NB4 (cell line): ENCODE results near the gene ANO10.

ENCODE experiments used
- MYC ChIP-seq: IDR thresholded peaks from 2 replicates; pipeline ENCODE4 v1.6.1; 2011; ENCODE audit warnings: low read depth, low read length
- POLR2A ChIP-seq: IDR thresholded peaks from 2 replicates; pipeline ENCODE4 v1.6.1; 2011; ENCODE audit warnings: mild to moderate bottlenecking; ENCODE audit not compliant: insufficient read length; ENCODE audit errors: extremely low read depth
- TF ChIP-seq, protein P1 (sequence below): IDR thresholded peaks from one replicate; pipeline ENCODE4 v1.5.1; 2012; ENCODE audit warnings: low read depth, low read length

DNA sequence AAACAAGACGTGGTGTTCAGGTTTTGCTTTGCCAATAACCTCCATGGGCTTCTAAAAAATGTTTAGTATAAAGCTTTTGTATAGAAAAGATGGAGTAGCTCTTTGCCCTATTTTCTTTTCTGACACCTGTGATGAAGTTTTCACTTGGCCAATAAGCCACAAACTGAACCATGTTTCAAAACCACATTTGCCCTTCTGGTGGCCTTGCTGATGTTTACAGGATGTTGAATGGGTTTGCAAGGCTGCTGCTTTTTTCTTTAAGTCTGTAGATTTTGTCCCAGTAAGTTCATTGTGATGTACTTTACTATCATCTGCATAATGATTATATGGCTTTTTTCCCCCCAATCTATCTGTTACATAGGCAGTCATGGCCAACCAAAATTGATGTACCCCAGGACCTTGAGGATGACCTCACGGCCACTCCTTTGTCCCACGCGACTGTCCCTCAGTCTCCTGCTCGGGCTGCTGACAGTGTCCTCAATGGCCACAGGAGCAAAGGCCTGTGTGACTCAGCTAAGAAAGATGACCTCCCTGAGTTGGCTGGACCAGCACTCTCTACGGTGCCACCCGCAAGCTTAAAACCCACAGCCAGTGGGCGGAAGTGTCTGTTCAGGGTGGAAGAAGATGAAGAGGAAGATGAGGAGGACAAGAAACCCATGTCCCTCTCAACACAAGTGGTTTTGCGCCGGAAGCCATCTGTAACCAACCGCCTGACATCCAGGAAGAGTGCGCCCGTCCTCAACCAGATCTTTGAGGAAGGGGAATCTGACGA, 274.6 kb downstream of the ANO10 start:
- TF ChIP-seq, protein P1, sequence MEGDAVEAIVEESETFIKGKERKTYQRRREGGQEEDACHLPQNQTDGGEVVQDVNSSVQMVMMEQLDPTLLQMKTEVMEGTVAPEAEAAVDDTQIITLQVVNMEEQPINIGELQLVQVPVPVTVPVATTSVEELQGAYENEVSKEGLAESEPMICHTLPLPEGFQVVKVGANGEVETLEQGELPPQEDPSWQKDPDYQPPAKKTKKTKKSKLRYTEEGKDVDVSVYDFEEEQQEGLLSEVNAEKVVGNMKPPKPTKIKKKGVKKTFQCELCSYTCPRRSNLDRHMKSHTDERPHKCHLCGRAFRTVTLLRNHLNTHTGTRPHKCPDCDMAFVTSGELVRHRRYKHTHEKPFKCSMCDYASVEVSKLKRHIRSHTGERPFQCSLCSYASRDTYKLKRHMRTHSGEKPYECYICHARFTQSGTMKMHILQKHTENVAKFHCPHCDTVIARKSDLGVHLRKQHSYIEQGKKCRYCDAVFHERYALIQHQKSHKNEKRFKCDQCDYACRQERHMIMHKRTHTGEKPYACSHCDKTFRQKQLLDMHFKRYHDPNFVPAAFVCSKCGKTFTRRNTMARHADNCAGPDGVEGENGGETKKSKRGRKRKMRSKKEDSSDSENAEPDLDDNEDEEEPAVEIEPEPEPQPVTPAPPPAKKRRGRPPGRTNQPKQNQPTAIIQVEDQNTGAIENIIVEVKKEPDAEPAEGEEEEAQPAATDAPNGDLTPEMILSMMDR = no peak
- TF ChIP-seq POLR2A (no peak), MYC (no peak)
